GM19099 (cell line): ENCODE data around the gene CTRB2.

Source experiments
- POLR2A ChIP-seq: IDR thresholded peaks from 3 replicates; pipeline ENCODE4 v1.6.1; 2011; ENCODE audit warnings: low read depth; ENCODE audit not compliant: insufficient read length; ENCODE audit errors: extremely low read depth

CTRB2 gene

GRCh38 chr16:75198135-75198600 is 8.8 kb downstream of the CTRB2 start:
- no peak for TF ChIP-seq POLR2A

GRCh38 chr16:75197522-75198134 is 9.3 kb downstream of the CTRB2 start:
- no peak for TF ChIP-seq POLR2A

DNA sequence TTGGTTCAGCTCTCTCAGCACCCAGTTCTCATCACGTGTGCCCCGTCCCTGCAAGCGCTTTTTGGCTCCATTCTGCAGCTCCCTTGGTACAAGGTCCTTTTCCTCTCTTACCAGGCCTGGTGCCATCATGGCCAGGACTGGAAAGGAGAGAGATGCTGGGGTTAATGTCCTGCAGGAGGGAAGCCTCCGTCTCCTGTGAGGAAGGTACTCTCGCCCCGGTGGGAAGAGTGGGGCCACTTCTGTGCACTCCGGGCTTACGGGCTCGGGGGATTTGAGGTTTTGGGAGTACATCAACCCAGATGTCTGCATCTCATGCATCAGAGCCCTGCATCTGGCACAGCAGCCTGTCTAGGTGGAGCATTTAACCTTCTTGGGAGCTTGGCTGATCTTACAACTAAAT is 10.1 kb downstream of the CTRB2 start:
- TF ChIP-seq POLR2A: no peak

GRCh38 chr16:75195811-75196790 is 10.9 kb downstream of the CTRB2 start:
- no peak for TF ChIP-seq POLR2A

DNA sequence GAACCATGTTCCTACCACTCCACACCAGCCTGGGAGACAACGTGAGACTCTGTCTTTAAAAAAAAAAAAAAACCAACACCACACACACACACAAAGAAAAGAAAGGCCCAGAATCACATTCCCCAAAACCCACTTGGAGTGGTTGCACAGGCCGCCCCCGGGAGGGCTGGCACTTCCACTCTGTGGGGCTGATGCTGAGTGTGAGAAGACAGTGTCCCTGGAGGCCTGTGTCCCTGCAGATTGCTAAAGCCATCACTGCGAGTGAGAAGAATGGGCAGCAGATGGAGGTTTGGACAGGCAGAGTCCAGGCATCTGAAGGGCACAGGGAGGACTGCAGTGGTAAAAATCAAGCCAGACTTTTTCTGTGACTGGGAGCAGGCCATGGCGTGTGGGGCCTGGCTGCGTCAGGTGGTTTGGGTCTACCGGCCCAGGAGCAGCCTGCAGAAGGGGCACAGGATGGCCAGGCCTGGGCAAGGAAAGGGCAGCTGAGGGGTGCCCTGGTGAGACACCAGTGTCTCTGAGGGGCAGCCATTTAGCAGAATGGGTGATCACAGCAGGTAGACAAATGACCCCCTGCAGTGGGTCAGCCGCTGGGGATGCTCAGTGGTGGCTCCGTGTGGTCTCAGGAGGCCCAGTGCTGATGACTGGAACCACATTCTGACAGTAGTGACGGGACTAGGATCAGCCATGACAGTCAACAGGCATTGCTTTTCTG is 13.1 kb downstream of the CTRB2 start:
- no peak for TF ChIP-seq POLR2A

DNA sequence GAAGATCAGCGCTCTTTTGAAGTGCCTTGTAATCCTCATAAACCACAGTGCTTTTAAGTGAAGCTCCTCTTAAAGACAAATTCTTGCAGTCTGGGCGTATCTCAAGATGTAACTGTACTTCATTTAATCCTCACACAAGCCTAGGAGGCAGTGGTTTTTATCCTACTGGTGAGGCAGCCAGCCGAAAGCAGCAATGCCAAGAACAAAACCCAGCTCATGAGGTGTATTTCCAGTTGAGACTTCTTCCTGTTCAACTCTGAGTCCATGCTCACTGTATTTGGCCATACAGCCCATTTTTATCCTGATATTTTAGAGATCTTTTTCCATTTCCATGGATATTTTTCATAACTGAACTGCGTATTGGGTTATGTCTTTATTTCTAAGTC is 13.7 kb downstream of the CTRB2 start:
- TF ChIP-seq POLR2A: no peak

DNA sequence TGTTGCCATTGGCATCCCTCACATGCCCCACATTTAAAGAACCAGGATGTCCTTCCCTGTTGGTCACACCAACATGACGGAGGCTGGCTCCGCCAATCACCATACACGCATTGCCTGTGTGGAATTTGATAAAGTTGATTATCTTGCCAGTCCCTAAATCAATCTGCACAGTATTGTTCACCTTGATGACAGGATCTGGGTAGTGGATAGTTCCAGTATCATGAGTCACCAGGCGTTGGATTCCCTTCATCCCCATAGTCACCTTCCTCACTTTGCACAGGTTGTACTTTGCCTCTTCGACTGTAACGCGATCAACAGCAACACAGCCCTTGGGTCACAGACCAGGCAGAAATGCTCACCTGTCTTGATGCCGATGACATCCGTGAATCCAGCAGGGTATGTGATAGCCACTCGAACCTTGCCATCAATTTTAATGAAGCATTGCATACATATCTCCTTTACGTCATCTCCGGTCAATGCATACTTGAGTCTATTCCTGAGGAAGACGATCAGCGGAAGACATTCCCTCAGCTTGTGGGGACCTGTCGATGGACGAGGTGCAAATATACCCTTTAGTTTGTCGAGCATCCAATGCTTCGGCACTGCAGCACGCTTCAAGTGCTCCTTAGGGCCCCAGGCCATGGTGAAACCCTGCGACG is 14.2 kb downstream of the CTRB2 start:
- no peak for TF ChIP-seq POLR2A

- TF ChIP-seq POLR2A: no peak
These were observed 17.2 kb downstream of the CTRB2 start for GRCh38 chr16:75189638-75190245.

DNA sequence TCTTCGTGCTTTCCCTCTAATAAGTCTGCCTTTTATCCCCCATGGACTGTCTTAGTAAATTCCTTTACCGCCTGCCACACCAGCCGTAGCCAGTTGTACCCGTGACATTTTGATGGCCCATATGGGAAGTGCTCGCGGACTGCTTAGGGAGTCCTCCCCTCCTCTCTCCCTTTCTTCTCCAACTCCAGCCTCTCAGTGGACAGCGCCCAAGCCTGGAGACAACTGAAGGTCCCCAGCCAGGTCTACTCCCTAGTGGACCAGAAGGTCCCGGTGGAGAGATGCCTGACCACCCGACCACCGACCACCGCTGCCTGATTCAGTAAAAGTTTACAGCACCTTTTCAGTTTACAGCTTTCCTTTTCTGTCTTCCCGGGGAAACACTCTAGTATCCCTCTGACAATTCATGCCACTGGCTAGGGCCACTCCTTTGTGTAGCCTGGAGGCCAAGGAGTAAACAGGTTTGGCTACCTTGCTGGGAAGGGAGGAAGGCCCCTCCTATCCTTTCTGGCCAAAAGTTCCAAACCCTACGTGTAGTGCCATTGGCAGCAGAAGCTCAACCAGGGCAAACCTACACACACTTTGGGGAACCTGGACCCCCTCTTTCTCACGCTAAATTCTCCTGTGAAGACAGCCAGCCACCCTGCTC is 18.0 kb downstream of the CTRB2 start:
- TF ChIP-seq POLR2A: no peak

DNA sequence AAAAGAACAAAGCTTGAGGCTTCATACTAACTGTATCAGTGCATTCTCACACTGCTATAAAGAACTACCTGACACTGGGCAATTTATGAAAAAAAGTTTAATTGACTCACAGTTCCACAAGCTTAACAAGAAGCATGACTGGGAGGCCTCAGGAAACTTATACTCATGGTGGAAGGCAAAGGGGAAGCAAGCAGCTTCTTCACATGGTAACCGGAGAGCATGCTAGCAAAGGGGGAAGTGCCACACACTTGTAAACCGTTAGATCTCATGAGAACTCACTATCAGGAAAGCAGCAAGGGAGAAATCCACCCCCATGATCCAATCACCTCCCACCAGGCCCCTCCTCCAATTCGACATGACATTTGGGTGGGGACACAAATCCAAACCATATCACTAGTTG is 25.3 kb downstream of the CTRB2 start:
- no peak for TF ChIP-seq POLR2A

DNA sequence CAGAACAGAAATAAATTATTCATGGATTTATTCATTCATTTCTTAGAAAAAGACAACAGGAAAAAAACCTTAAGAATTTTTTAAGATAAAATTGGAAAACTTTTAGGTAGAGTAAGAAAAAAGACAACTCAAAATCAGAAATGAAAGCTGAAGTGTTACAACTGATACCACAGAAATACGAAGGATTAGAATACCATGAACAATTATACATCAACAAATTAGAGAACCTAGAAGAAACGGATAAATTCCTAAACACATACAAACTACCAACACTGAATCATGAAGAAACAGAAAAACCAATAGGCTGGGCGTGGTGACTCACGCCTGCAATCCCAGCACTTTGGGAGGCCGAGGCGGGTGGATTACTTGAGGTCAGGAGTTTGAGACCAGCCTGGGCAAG is 27.8 kb downstream of the CTRB2 start:
- no peak for TF ChIP-seq POLR2A

GRCh38 chr16:75176926-75177325 is 30.0 kb downstream of the CTRB2 start:
- TF ChIP-seq POLR2A: no peak

DNA sequence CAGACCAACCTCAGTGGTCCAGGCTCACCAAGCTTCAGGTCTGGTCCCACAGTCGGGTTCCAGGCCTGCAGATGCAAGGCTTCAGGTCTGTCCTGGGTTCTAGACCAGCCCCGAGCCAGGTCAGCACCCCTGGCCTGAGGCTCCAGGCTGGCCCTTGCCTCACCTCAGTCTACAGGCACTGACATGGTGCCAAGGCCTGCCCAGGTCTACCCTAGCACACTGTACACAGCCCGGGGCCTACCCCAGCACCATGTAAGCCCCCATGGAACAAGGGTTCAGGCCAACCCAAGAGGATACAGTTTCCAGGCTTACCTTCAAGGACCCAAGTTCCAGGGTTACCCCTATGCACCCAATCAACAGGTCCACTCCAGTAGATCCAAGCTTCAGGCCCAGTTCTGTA is 31.9 kb downstream of the CTRB2 start:
- TF ChIP-seq POLR2A: no peak

- TF ChIP-seq POLR2A: no peak
These were observed 34.4 kb downstream of the CTRB2 start for GRCh38 chr16:75172578-75172977.

DNA sequence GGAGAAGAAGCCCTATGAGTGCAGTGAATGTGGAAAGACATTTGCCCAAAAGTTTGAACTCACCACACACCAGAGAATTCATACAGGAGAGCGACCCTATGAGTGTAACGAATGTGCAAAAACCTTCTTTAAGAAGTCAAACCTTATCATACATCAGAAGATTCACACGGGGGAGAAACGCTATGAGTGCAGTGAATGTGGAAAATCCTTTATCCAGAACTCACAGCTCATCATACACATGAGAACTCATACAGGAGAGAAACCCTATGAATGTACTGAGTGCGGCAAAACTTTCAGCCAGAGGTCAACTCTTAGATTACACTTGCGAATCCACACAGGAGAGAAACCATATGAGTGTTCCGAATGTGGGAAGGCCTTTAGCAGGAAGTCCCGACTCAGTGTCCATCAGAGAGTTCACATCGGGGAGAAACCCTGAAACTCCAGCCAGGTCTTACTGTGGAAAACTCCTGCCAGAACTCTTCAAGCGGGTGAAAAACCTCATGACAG is 37.0 kb downstream of the CTRB2 start:
- TF ChIP-seq POLR2A: no peak

- no peak for TF ChIP-seq POLR2A
These were observed 46.6 kb downstream of the CTRB2 start for GRCh38 chr16:75160386-75160785.
